HG02885 (cell line): ENCODE data around the gene DSCAML1.

Source experiments
- ATAC-seq: cut with Tn5 transposase; IDR thresholded peaks from one replicate; pipeline ENCODE4 v1.9.1; 2021; ENCODE audit warnings: mild to moderate bottlenecking; ENCODE audit not compliant: unreplicated experiment, poor library complexity

The DSCAML1 gene

DNA sequence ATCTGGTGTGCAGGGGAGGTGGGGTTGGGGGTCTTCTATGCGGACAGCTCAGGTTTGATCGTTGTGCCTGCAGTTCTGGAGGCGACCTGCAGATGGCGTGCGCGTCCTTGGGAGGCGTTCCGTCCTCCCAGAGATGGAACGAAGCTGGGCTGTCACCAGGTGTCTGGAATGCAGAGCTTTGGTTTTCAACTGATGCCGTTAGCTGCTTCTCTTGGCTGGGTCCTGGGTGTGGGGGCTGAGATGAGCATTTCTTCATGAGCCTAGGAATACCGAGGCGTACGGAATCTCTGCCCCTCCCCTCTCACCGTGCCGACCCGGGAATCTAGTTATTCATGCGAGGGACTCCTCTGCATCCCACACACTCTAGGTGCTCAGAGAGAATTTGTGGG, 370.7 kb downstream of the DSCAML1 start:
- no peak for ATAC-seq

DNA sequence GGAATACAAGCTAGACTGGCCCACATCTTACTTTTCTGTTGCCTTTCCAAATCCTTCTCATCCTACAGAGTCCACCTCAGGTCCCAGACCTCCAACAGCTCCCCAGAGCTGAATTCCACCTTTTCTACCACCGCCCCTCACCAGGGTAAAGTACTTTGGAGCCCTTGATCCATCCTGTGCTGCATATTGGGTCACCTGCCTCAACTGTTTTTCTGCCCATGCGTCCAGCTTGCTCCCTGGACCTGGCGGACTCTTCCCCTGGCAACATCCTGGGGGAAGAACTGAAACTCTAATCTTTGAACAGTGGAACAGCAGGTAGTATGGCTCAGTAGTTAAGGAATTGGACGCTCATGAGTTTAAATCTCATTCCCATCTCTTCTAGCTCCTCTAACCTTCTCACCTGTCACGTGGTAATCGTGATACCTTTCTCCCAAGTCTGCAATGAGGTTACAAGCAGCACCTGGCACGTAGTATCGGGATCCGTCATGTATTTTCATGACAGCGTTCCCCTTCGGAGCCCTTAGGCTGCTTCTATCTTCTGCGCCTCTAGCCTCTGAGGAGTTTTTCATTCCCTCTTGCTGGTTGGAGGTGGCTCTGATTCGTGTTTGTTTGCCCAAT, 371.2 kb downstream of the DSCAML1 start:
- no peak for ATAC-seq

GRCh38 chr11:117424781-117425180, 372.2 kb downstream of the DSCAML1 start:
- ATAC-seq = no peak

- no peak for ATAC-seq
Measured at GRCh38 chr11:117423046-117423575, 373.9 kb downstream of the DSCAML1 start.

DNA sequence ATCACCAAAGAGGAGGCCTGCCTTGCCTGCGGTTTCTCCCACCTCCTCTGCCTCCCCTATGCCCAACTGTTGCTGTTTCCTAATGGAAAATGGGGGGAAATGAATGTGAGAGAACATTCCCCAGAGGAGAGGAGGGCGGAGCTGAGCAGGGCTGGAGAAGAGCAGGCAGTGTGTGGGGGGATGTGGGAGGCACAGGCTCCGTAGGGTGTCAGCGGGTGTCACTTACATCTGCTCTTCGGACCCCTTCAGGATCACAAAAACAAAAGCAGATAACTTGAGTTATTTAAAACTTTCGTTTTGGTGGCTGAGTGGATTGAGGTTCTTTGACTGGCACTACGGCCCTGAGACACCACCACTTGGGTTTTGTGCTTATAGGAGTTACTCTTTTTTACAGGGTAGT, 375.5 kb downstream of the DSCAML1 start:
- ATAC-seq = no peak

DNA sequence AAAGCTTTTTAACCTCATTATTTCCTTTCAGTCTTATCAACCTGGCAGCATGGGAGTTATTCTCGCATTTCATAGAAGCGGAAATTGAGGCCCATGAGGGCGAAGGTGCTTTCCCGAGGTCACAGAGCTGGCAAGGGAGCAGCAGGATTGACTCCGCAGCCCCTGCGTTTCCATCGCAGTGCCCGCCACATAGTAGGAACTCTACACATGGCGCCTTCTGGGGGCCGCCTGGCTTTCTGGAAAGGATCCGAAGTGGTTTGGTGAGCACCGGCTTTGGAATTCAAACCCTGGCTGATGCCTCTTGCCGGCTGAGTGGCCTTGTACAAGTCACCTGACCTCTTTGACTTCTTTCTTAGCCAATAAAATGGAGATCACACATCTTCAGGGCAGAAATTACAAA, 376.0 kb downstream of the DSCAML1 start:
- ATAC-seq = no peak

DNA sequence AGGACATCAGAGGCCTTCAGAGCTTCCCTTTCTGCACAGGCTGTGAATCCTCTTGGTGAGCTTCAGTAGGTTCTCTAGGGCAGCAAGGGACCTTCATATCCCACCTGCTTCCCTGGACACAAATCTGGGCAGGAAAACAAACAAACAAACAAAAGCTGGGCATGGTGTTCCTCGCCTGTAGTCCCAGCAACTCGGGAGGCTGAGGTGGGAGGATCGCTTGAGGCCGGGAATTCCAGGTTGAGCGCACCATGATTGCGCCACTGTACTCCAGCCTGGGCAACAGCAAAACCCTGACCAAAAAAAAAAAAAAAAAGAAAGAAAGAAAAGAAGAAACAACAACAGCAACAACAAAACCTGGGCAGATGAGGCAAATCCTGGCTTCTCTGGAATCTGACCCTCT, 376.4 kb downstream of the DSCAML1 start:
- ATAC-seq = no peak

DNA sequence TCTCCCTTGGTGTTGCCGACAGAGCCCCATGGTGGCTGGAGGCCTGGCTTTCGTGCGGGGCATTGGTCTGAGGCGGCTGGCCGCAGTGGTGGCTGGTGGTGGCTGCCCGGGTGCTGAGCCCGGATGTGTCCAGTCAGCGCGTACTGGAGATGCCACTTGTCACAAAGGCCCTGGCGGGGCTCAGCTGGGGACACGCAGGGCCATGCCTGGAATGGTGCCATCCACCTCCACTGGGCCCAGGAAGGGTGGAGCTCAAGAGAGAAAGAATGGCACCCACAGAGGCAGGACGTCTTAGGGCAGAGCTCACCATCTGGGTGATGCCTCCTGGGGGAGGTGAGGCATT, 376.9 kb downstream of the DSCAML1 start:
- no peak for ATAC-seq

- no peak for ATAC-seq
Measured at GRCh38 chr11:117419482-117420142, 377.4 kb downstream of the DSCAML1 start.

DNA sequence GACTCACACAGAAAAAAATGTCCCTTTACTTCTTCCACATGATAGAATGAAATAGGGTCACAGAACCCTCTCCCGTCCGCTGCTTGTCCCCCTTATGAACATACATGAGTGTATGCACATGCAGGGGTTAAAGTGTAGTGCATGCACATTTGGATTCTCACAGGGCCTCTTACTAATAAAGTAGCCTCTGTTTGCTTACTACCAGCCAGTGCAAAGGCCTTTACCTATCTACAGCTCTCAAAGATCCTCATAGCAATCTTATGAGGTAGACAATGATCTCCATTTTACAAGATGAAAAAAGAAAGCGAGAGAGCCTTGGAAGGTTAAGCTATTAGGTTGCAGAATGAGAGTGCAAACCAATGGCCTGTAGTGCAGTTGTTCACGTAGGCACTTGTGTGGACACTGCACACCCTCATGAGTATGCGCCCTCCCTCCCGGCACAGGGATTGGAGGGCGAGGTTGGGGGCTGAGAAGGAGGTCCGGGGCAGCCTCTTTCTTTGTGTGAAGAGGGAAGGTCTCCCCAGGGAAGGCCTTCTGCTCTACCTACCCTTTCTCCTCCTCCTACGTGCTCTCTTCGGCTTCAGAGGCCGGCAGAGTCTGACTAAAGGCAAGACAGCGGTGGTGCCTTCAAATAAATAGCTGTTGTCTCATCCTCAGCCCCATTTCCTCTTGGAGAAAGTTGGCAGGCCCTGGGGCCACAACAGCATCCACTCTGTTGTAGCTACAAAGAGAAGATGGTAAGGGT, 378.1 kb downstream of the DSCAML1 start:
- no peak for ATAC-seq

DNA sequence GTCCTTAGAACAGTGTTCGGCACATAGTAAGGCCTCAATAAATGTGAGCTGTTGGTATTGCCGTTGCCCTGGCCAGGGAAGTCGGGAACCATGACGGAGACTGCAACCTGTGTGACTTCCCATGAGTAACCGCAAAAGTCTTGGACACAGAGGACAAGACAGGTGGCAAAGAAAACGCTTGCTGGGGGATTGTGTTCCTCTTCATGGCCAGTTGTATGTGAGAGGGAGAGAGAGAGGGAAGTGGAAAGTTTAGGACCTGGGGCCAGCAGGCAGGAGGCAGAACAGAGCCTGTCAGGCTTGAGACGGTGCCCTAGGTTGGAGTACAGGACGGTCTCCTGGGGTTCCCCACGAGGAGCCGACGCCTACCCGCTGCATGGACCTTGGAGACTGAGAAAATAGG, 379.2 kb downstream of the DSCAML1 start:
- ATAC-seq = no peak

DNA sequence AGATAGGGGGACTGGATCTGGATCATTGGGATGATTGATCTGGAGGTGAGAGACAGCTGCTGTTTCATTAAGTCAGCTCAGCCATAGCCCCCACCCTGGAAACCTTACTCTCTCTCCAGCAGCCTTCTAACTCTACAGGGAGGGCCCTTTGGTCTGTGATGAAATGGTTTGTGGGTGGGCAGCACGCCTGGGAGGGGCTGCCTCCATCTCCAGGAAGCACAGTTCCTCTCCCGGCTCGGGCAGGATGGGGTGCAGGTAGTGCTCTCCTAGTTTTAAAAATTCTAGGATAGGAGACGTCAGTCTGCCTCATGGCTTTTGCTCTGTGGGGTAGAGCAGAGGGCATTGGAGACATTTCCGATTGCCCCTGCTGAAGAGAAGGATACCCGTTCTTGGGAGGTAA, 379.7 kb downstream of the DSCAML1 start:
- ATAC-seq = no peak

DNA sequence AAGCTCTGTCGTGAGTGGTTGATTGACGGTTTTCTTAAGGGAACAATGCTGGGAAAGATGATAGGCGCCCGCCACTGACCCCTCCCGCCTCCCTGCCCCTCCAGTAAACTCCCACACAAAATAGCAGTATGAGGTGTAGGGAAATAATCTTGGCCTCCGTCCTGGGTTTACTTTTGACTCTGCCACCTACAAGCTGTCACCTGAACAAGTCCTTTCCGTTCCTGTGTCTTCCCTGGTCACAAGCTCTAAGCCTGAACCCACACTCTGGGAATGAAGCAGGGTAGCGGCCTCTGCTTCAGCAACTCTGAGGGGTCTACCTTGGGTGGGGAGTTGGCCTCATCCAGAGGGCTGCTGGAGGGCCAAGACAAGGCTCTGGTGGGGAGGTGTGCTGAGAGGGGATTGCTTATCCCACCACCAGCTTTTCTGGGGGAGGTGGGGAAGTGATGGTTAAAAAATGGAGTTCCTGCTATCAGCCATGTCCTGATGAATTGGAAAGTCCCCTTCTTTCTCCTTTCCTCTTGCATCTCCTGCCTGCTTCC, 381.6 kb downstream of the DSCAML1 start:
- ATAC-seq = no peak

DNA sequence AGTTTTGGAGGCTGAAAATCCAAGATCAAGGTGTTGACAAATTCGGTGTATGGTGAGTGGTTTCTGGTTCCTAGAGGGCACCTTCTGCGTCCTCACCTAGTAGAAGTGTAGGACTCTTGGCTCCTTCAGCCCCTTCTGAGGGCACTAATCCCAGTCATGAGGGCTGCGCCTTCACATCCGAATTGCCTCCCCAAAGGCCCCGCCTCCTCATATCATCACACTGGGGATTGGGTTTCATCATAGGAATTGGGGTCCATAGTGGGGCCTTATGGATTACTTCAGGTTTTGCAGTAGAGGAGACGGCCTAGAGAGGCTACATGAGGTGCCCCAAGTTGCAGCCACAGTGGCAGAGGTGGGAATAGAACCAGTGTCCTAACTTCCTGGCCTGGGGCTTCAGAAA, 382.3 kb downstream of the DSCAML1 start:
- no peak for ATAC-seq

DNA sequence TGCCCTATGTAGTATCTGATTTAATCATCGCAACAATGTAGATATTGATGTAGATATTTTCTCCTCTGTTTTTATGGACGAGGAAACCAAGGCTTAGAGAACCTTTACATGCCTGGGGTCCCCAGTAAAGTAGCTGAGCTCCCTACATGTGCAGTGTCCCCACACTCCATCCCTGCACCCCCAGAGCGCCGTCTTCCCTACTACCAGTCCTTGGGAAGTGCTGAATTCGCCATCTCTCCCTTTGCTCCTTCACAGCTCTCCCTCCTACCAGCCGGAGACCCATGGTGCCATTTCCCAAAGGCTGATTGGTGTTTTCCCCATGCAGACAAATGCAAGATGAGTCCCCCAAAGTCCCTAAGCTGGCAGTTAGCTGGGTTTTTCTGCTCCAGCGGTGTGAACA, 383.4 kb downstream of the DSCAML1 start:
- ATAC-seq = no peak

DNA sequence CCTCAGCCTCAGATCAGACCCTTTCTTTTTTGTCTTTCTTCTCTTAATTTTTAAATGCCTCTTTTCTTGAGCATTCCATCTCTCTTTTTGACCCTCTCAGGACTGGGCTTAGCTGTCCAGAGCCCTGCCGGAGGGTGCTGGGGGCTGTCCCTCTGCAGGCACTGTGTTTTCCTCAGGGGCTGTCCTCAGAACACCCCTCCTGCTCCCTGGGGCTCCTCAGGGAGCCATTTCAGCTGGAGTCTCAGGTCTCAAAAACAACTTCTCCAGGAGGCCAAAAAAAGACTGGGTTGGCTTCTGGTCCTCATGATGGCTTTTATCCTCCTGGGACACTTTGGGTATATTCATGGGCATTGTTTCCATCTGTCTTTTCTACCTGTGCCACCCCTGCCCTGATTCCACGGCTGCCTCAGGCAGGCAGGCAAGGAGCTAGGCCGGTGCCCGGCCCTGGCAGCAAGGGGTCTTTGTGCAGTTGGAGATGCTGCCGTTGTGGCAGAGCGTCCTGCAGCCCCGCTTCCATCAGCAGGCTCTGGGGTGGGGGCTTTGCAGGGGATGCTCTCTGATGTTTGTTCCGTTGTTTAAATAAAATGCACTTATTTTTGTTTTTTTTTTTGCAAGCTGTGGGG, 384.3 kb downstream of the DSCAML1 start:
- no peak for ATAC-seq

DNA sequence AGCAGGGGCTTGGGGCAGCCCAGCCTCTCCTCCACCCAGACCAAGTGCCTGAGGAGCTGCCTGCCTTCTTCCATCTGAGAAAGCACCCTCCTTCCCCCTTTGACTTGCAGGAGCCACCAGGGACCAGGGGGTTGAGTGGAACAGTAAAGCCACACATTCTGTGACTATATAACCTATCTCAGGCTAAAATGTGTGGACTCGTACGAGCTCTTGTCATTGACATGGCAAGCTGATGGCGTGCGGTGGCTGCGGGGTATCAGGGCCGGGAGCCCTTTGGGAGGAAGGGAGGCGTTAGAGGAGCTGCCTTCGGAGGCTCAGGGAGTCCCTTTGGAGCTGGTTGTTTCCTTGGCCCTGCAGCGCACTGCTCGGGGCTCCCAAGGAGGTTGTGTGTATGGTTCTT, 384.8 kb downstream of the DSCAML1 start:
- no peak for ATAC-seq

GRCh38 chr11:117411736-117412135, 385.3 kb downstream of the DSCAML1 start:
- ATAC-seq = no peak

DNA sequence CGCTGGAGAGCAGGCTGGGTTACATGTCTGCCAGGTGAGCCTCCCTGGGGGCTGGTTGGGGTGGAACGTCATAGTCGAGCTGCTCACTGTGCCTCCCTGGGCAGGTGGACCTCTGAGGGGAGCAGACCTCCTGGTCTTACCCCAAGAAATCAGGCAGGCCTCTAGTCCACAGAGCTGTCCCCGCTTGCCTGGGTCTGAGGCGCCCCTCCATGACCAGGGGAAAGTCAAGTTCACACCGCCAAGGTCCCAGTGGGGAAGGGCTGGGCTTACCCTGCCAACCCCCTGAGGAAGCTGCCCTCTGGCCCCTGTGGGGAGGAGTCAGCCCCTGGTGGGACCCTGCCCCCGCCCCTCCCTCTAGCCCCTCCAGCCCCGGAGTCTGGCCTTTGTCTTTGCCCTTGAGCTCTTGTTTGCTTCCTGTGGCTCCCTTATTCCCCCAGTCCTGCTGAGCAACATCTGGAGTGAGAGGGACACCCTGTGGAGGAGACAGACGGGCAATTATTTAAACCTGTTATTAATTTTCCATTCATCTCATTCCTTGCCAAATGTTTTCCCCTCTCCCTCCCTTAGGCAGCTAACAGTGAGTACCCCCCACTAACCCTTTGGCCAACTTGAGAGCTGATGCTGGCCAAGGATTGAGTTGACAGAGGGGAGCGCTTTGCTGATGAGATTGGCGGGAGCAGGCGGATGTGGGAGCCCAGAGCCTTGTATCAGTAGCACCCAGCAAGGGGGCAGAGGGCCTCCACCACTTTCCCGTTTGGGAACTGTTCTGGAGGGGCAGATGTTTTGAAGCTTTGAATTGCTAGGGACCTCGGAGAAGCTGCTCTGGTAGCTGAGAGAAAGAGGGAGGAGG, 385.9 kb downstream of the DSCAML1 start:
- ATAC-seq = no peak

GRCh38 chr11:117410238-117410637, 386.8 kb downstream of the DSCAML1 start:
- ATAC-seq = no peak
